Lung (tissue), 12 donors: ENCODE measurements around the gene ARHGDIG. TPM values are rescaled to one million over a fixed set of nuclear protein-coding genes. Genes with fewer than 3 reads are reported as not detected.
"Not testable (repeated sequence)": the region's sequence is repeated elsewhere in the genome, so short reads cannot be mapped to it uniquely, and the experiment has no call there.

ENCODE experiments used
- ATAC-seq: fragments of 200-7000 bp; cut with Tn5 transposase; one replicate; pipeline ENCODE4 v1.9.1; 2020; ENCODE audit warnings: moderate number of reproducible peaks; ENCODE audit not compliant: insufficient read depth, low FRiP score
- DNase-seq, 3 donors: peaks; one replicate each; pipeline ENCODE4 v3.0.0-alpha.2; 2013 to 2017
- H3K27ac ChIP-seq, 2 donors: one replicate each; pipeline ENCODE4 v1.5.1; 2013; ENCODE audit warnings: mild to moderate bottlenecking in 2 of 2, moderate library complexity in 2 of 2, control low read depth in 1 of 2, inconsistent platforms in 1 of 2, low read depth in 1 of 2, low read length in 1 of 2
- H3K27me3 ChIP-seq, 3 donors: one replicate each; pipeline ENCODE4 v1.5.1; 2013; ENCODE audit warnings: low read length in 2 of 3; ENCODE audit not compliant: control insufficient read depth in 3 of 3, insufficient read depth in 3 of 3
- H3K36me3 ChIP-seq, 4 donors: one replicate each; pipeline ENCODE4 v1.5.1; 2013; ENCODE audit warnings: low read length in 4 of 4, mild to moderate bottlenecking in 1 of 4, moderate library complexity in 1 of 4; ENCODE audit not compliant: control insufficient read depth in 4 of 4, insufficient read depth in 4 of 4
- H3K4me1 ChIP-seq, 5 donors: one replicate each; pipeline ENCODE4 v1.5.1; 2013; ENCODE audit warnings: low read length in 5 of 5, mild to moderate bottlenecking in 2 of 5, moderate library complexity in 1 of 5; ENCODE audit not compliant: control insufficient read depth in 5 of 5, insufficient read depth in 5 of 5
- H3K4me3 ChIP-seq: one replicate; pipeline ENCODE4 v1.5.1; 2013; ENCODE audit warnings: mild to moderate bottlenecking, control low read depth, moderate library complexity
- H3K9ac ChIP-seq, 2 donors: one replicate each; pipeline ENCODE4 v1.5.1; 2013; ENCODE audit warnings: low read length in 2 of 2, control low read depth in 1 of 2; ENCODE audit not compliant: insufficient read depth in 1 of 2
- H3K9me3 ChIP-seq, 4 donors: one replicate each; pipeline ENCODE4 v1.5.1; 2013; ENCODE audit warnings: low read length in 3 of 4, mild to moderate bottlenecking in 1 of 4, moderate library complexity in 1 of 4; ENCODE audit not compliant: control insufficient read depth in 4 of 4, insufficient read depth in 3 of 4
- CTCF ChIP-seq: IDR thresholded peaks from 2 replicates; pipeline ENCODE4 v1.5.1; 2012; ENCODE audit warnings: mild to moderate bottlenecking; ENCODE audit errors: control extremely low read depth, extremely low read depth
- WGBS, 2 donors: extraction: QIAGEN DNeasy Blood & Tissue Kit; methylation state at CpG; one replicate each; pipeline ENCODE4 v1.1.7; 2013; 5-methylcytosine and 5-hydroxymethylcytosine counted together
- polyA plus RNA-seq, 2 donors: library from polyadenylated mRNA; stranded (reverse); fragments of 200-250 nt; gene quantifications; one replicate each; pipeline ENCODE4 v1.2.1, GENCODE V29; 2013
- total RNA-seq, 2 donors: library from RNA; depleted of rRNA in 1 of 2; stranded (reverse); fragments of >200 nt in 1 of 2; gene quantifications; one replicate each; pipeline ENCODE4 v1.2.1, GENCODE V29; 2014 to 2021
- donor health status: control.
- donor health status: control.
- donor health status: Bipolar disorder and iron deficiency.
- donor health status: healthy.
- donor health status: DM: yes; HTN: yes; CAD: no.

The ARHGDIG gene
- total and polyA plus RNA-seq, 4 donors, result 0.07 to 0.58 (median 0.26) TPM; not detected in 1

- Histone ChIP-seq H3K4me1 (peaks cover 0 to 5% (median 0%) of the 10 kb centered on the region in 5 donors), H3K9ac (no peak overlapping the region), H3K36me3 (peaks cover 0 to 41% (median 11%) of the 10 kb centered on the region in 4 donors), H3K27me3 (no peaks in the 10 kb centered on the region), H3K27ac (no peak overlapping the region), H3K4me3 (no peak overlapping the region), H3K9me3 (no peaks in the 10 kb centered on the region)
- ATAC-seq (no peak), DNase-seq (no peak)
- 89 to 93% methylated on average over 14 of the region's 14 CpGs for WGBS, 2 donors
- TF ChIP-seq CTCF, result no peak
These were observed 15.3 kb upstream of the ARHGDIG start for GRCh38 chr16:265002-265529.

- 70 to 74% methylated on average over 12 of the region's 12 CpGs for WGBS, 2 donors
- H3K9me3 ChIP-seq, result no peaks in the 10 kb centered on the region
- no peak overlapping the region for H3K9ac ChIP-seq
- DNase-seq, result no peak
- TF ChIP-seq CTCF, result no peak
- ATAC-seq, result no peak
- H3K27ac ChIP-seq, result no peak overlapping the region
- H3K27me3 ChIP-seq, result no peaks in the 10 kb centered on the region
- no peak overlapping the region for H3K4me3 ChIP-seq
- H3K4me1 ChIP-seq, result peaks cover 0 to 5% (median 0%) of the 10 kb centered on the region in 5 donors
- peaks cover 0 to 37% (median 9%) of the 10 kb centered on the region in 4 donors for H3K36me3 ChIP-seq
These were observed 14.7 kb upstream of the ARHGDIG start for GRCh38 chr16:265711-266110.

- Histone ChIP-seq H3K27me3 (no peaks in the 10 kb centered on the region), H3K4me3 (no peak overlapping the region), H3K9me3 (no peaks in the 10 kb centered on the region), H3K27ac (no peak overlapping the region), H3K36me3 (peaks cover 0 to 29% (median 9%) of the 10 kb centered on the region in 4 donors), H3K9ac (no peak overlapping the region), H3K4me1 (peaks cover 0 to 5% (median 0%) of the 10 kb centered on the region in 5 donors)
- 78 to 88% methylated on average over 24 to 25 of the region's 25 CpGs for WGBS, 2 donors
- ATAC-seq, result no peak
- DNase-seq, result no peak
- TF ChIP-seq CTCF, result no peak
These were observed 13.9 kb upstream of the ARHGDIG start for GRCh38 chr16:266258-267164.

- 86 to 88% methylated on average over 17 of the region's 17 CpGs for WGBS, 2 donors
- H3K27me3 ChIP-seq, ATAC-seq, H3K4me1 ChIP-seq, H3K27ac ChIP-seq, H3K9ac ChIP-seq, DNase-seq, H3K4me3 ChIP-seq, H3K9me3 ChIP-seq: not testable (repeated sequence)
- H3K36me3 ChIP-seq, result peaks cover 0 to 19% (median 9%) of the 10 kb centered on the region in 4 donors
These were observed 12.8 kb upstream of the ARHGDIG start for GRCh38 chr16:267562-267961.
